PFSK-1 (cell line): ENCODE data around the gene RBM33.

ENCODE experiments used
- FOXP2 ChIP-seq: optimal IDR thresholded peaks from 2 replicates; pipeline ENCODE3; 2011; ENCODE audit warnings: borderline replicate concordance, control low read depth, inconsistent platforms; ENCODE audit not compliant: insufficient read depth; ENCODE audit errors: extremely low read length, extremely low read depth
- POLR2AphosphoS5 ChIP-seq: IDR thresholded peaks from 2 replicates; pipeline ENCODE4 v1.6.1; 2012; ENCODE audit warnings: low read depth, mild to moderate bottlenecking, control low read depth, low read length, moderate library complexity
- REST ChIP-seq, 2 experiments: IDR thresholded peaks; 2 replicates each; pipeline versions ENCODE4 v1.6.1 to v1.8.0; 2011 to 2012; ENCODE audit warnings: low read depth in 2 of 2, low read length in 2 of 2, control low read depth in 1 of 2, inconsistent platforms in 1 of 2, mild to moderate bottlenecking in 1 of 2, moderate library complexity in 1 of 2; ENCODE audit not compliant: insufficient read depth in 1 of 2
- SIN3A ChIP-seq: IDR thresholded peaks from 2 replicates; pipeline ENCODE4 v1.6.1; 2012; ENCODE audit warnings: mild to moderate bottlenecking, low read length, moderate library complexity, borderline replicate concordance; ENCODE audit not compliant: insufficient read depth
- TAF1 ChIP-seq: IDR thresholded peaks from 2 replicates; pipeline ENCODE4 v1.6.1; 2012; ENCODE audit warnings: low read length, control low read depth, borderline replicate concordance; ENCODE audit not compliant: insufficient read depth

The RBM33 gene

GRCh38 chr7:155638366-155638765 lies 6.1 kb upstream of the RBM33 start:
- TF ChIP-seq FOXP2, result no peak
- no peak for TF ChIP-seq POLR2AphosphoS5
- TF ChIP-seq REST (IDR thresholded peaks at IDR 0.05; ENCODE audit: insufficient read depth in 1 of 2, low read depth in 2 of 2, low read length in 2 of 2), result no peak
- TF ChIP-seq SIN3A, result no peak
- no peak for TF ChIP-seq TAF1

- TF ChIP-seq FOXP2 (no peak), POLR2AphosphoS5 (no peak), SIN3A (no peak), REST (IDR thresholded peaks at IDR 0.05; ENCODE audit: insufficient read depth in 1 of 2, low read depth in 2 of 2, low read length in 2 of 2) (no peak), TAF1 (no peak)
Observed at GRCh38 chr7:155639958-155640520, 4.4 kb upstream of the RBM33 start.

- TF ChIP-seq FOXP2 (no peak), POLR2AphosphoS5 (no peak), REST (IDR thresholded peaks at IDR 0.05; ENCODE audit: insufficient read depth in 1 of 2, low read depth in 2 of 2, low read length in 2 of 2) (no peak), SIN3A (no peak), TAF1 (no peak)
Observed at GRCh38 chr7:155640629-155641028, 3.8 kb upstream of the RBM33 start.

- TF ChIP-seq REST (IDR thresholded peaks at IDR 0.05; ENCODE audit: insufficient read depth in 1 of 2, low read depth in 2 of 2, low read length in 2 of 2), result no peak
- TF ChIP-seq POLR2AphosphoS5, result no peak
- TF ChIP-seq FOXP2, result no peak
- TF ChIP-seq SIN3A, result no peak
- no peak for TF ChIP-seq TAF1
Observed at GRCh38 chr7:155643804-155644177, 670 bp upstream of the RBM33 start.

GRCh38 chr7:155644971-155645509 lies 579 bp downstream of the RBM33 start:
- TF ChIP-seq SIN3A, result no peak
- TF ChIP-seq POLR2AphosphoS5, result no peak
- no peak for TF ChIP-seq FOXP2
- no peak for TF ChIP-seq REST (IDR thresholded peaks at IDR 0.05; ENCODE audit: insufficient read depth in 1 of 2, low read depth in 2 of 2, low read length in 2 of 2)
- TF ChIP-seq TAF1, result no peak
